Esophagus (tissue), 2 donors: ENCODE measurements around the gene LRMDA. TPM values are rescaled to one million over a fixed set of nuclear protein-coding genes. Genes with fewer than 3 reads are reported as not detected.
"Not testable (repeated sequence)": the region's sequence is repeated elsewhere in the genome, so short reads cannot be mapped to it uniquely, and the experiment has no call there.

Experiments
- H3K27ac ChIP-seq, 2 donors: one replicate each; pipeline ENCODE4 v1.5.1; 2013; ENCODE audit warnings: low read depth in 2 of 2, mild to moderate bottlenecking in 2 of 2, inconsistent platforms in 1 of 2, low read length in 1 of 2, moderate library complexity in 1 of 2
- H3K27me3 ChIP-seq, 2 donors: one replicate each; pipeline ENCODE4 v1.6.1; 2013; ENCODE audit warnings: low read length in 2 of 2, control low read depth in 1 of 2, mild to moderate bottlenecking in 1 of 2; ENCODE audit not compliant: insufficient read depth in 2 of 2, control insufficient read depth in 1 of 2
- H3K36me3 ChIP-seq, 2 donors: one replicate each; pipeline ENCODE4 v1.6.1; 2013; ENCODE audit warnings: low read length in 1 of 2; ENCODE audit not compliant: control insufficient read depth in 2 of 2, insufficient read depth in 2 of 2
- H3K4me1 ChIP-seq, 2 donors: one replicate each; pipeline ENCODE4 v1.6.1; 2013; ENCODE audit warnings: low read length in 1 of 2; ENCODE audit not compliant: control insufficient read depth in 2 of 2, insufficient read depth in 2 of 2
- H3K4me3 ChIP-seq, 2 donors: one replicate each; pipeline ENCODE4 v1.5.1; 2013; ENCODE audit warnings: low read length in 2 of 2, mild to moderate bottlenecking in 2 of 2, low read depth in 1 of 2, moderate library complexity in 1 of 2
- H3K9me3 ChIP-seq, 2 donors: one replicate each; pipeline ENCODE4 v1.6.1; 2013; ENCODE audit warnings: mild to moderate bottlenecking in 2 of 2, low read depth in 1 of 2, low read length in 1 of 2, moderate library complexity in 1 of 2; ENCODE audit not compliant: control insufficient read depth in 2 of 2, insufficient read depth in 1 of 2
- WGBS, 2 donors: extraction: QIAGEN DNeasy Blood & Tissue Kit; methylation state at CpG; one replicate each; pipeline ENCODE4 v1.1.7; 2013; 5-methylcytosine and 5-hydroxymethylcytosine counted together
- polyA plus RNA-seq, 2 donors: library from polyadenylated mRNA; stranded (reverse); fragments of 200-250 nt; gene quantifications; one replicate each; pipeline ENCODE4 v1.2.3, GENCODE V29; 2013
- donor health status: healthy with polysubstance abuse.
- donor health status: Bipolar disorder and iron deficiency.

The LRMDA gene
- polyA plus RNA-seq, 2 donors = 1.8 to 4.0 TPM

- H3K4me1 ChIP-seq = no peaks in the 10 kb centered on the region
- 72 to 73% methylated on average over 12 of the region's 12 CpGs for WGBS, 2 donors
- H3K4me3 ChIP-seq = no peak overlapping the region
- H3K9me3 ChIP-seq = no peaks in the 10 kb centered on the region
- no peak overlapping the region for H3K27ac ChIP-seq
- no peaks in the 10 kb centered on the region for H3K36me3 ChIP-seq
- no peaks in the 10 kb centered on the region for H3K27me3 ChIP-seq
Observed at GRCh38 chr10:76523791-76524351, 1092.4 kb downstream of the LRMDA start.

- H3K4me1 ChIP-seq, H3K36me3 ChIP-seq, H3K9me3 ChIP-seq, H3K27ac ChIP-seq, H3K4me3 ChIP-seq, H3K27me3 ChIP-seq: not testable (repeated sequence)
- WGBS, 2 donors = 93 to 94% methylated on average over 4 of the region's 4 CpGs
Observed at GRCh38 chr10:76526833-76527232, 1095.4 kb downstream of the LRMDA start.

- Histone ChIP-seq H3K4me3 (no peak overlapping the region), H3K4me1 (no peaks in the 10 kb centered on the region), H3K9me3 (no peaks in the 10 kb centered on the region), H3K36me3 (no peaks in the 10 kb centered on the region), H3K27me3 (no peaks in the 10 kb centered on the region), H3K27ac (no peak overlapping the region)
- WGBS, 2 donors = 71 to 74% methylated on average over 5 of the region's 5 CpGs
Observed at GRCh38 chr10:76540331-76540730, 1108.9 kb downstream of the LRMDA start.

- Histone ChIP-seq H3K4me1 (no peaks in the 10 kb centered on the region), H3K4me3 (no peak overlapping the region), H3K9me3 (no peaks in the 10 kb centered on the region), H3K27ac (no peak overlapping the region), H3K27me3 (no peaks in the 10 kb centered on the region), H3K36me3 (no peaks in the 10 kb centered on the region)
- WGBS, 2 donors = 74 to 79% methylated on average over 3 of the region's 3 CpGs
Observed at GRCh38 chr10:76540786-76541185, 1109.4 kb downstream of the LRMDA start.

- no peak overlapping the region for H3K27ac ChIP-seq
- H3K27me3 ChIP-seq = no peaks in the 10 kb centered on the region
- WGBS, 2 donors = 76 to 83% methylated on average over 5 of the region's 5 CpGs
- no peaks in the 10 kb centered on the region for H3K36me3 ChIP-seq
- H3K9me3 ChIP-seq = no peaks in the 10 kb centered on the region
- H3K4me1 ChIP-seq = no peaks in the 10 kb centered on the region
- H3K4me3 ChIP-seq = no peak overlapping the region
Observed at GRCh38 chr10:76541852-76542251, 1110.4 kb downstream of the LRMDA start.

GRCh38 chr10:76542307-76542930 lies 1111.0 kb downstream of the LRMDA start:
- Histone ChIP-seq H3K4me1 (no peaks in the 10 kb centered on the region), H3K9me3 (no peaks in the 10 kb centered on the region), H3K27ac (no peak overlapping the region), H3K27me3 (no peaks in the 10 kb centered on the region), H3K36me3 (no peaks in the 10 kb centered on the region), H3K4me3 (no peak overlapping the region)
- WGBS, 2 donors = 88 to 93% methylated on average over 6 of the region's 6 CpGs

- WGBS, 2 donors = 68 to 80% methylated on average over 4 of the region's 4 CpGs
- no peaks in the 10 kb centered on the region for H3K4me1 ChIP-seq
- H3K27me3 ChIP-seq = no peaks in the 10 kb centered on the region
- H3K27ac ChIP-seq = no peak overlapping the region
- no peak overlapping the region for H3K4me3 ChIP-seq
- no peaks in the 10 kb centered on the region for H3K9me3 ChIP-seq
- no peaks in the 10 kb centered on the region for H3K36me3 ChIP-seq
Observed at GRCh38 chr10:76543655-76544054, 1112.2 kb downstream of the LRMDA start.

GRCh38 chr10:76544789-76545188 lies 1113.4 kb downstream of the LRMDA start:
- Histone ChIP-seq H3K27me3 (no peaks in the 10 kb centered on the region), H3K27ac (no peak overlapping the region), H3K4me3 (no peak overlapping the region), H3K9me3 (no peaks in the 10 kb centered on the region), H3K36me3 (no peaks in the 10 kb centered on the region), H3K4me1 (no peaks in the 10 kb centered on the region)
- WGBS, 2 donors = 55 to 64% methylated on average over 1 of the region's 1 CpG

GRCh38 chr10:76546411-76546810 lies 1115.0 kb downstream of the LRMDA start:
- WGBS, 2 donors = 80 to 89% methylated on average over 2 of the region's 2 CpGs
- H3K4me3 ChIP-seq = no peak overlapping the region
- no peak overlapping the region for H3K27ac ChIP-seq
- H3K9me3 ChIP-seq = no peaks in the 10 kb centered on the region
- no peaks in the 10 kb centered on the region for H3K36me3 ChIP-seq
- H3K27me3 ChIP-seq = no peaks in the 10 kb centered on the region
- no peaks in the 10 kb centered on the region for H3K4me1 ChIP-seq

GRCh38 chr10:76547352-76547972 lies 1116.0 kb downstream of the LRMDA start:
- Histone ChIP-seq H3K9me3 (no peaks in the 10 kb centered on the region), H3K27ac (no peak overlapping the region), H3K27me3 (no peaks in the 10 kb centered on the region), H3K4me3 (no peak overlapping the region), H3K4me1 (no peaks in the 10 kb centered on the region), H3K36me3 (no peaks in the 10 kb centered on the region)
- 24 to 29% methylated on average over 11 of the region's 11 CpGs for WGBS, 2 donors
